OCI-LY7 (cell line): ENCODE measurements around the gene ZRSR2. TPM values are rescaled to one million over a fixed set of nuclear protein-coding genes. Genes with fewer than 3 reads are reported as not detected.
"Not testable (repeated sequence)": the region's sequence is repeated elsewhere in the genome, so short reads cannot be mapped to it uniquely, and the experiment has no call there.

ENCODE experiments used
- BruUV-seq: library from RNA; stranded (reverse); fragments of 400-500 nt; replicated peaks from 2 replicates; lab custom pipeline; 2021; lab: Mats Ljungman, UMichigan
- CTCF ChIA-PET: fragments of 300-600 bp; sonication (Branson Sonifier 250); formaldehyde crosslinking; loops from one replicate; lab custom pipeline; 2022; ENCODE audit warnings: antibody characterized with exemption; ENCODE audit not compliant: unreplicated experiment; lab: Charles Lee
- POLR2A ChIA-PET: fragments of 300-600 bp; sonication (Branson Sonifier 250); formaldehyde crosslinking; loops from one replicate; lab custom pipeline; 2022; ENCODE audit warnings: antibody characterized with exemption; lab: Charles Lee
- DNase-seq: peaks from one replicate; pipeline ENCODE4 v3.0.0-alpha.2; 2015; ENCODE audit warnings: low spot score
- H2AFZ ChIP-seq: fragments of 200-600 bp; sonication (generic), shearing (Covaris generic); 2 replicates; pipeline ENCODE4 v1.6.1; 2014; ENCODE audit warnings: mild to moderate bottlenecking, antibody characterized with exemption, low read length, moderate library complexity
- H3K27ac ChIP-seq: fragments of 200-600 bp; sonication (generic); 2 replicates; pipeline ENCODE4 v1.5.1; 2014; ENCODE audit warnings: mixed run types, low read depth, mild to moderate bottlenecking, moderate library complexity, low read length, inconsistent platforms; ENCODE audit not compliant: poor library complexity, severe bottlenecking
- H3K36me3 ChIP-seq: fragments of 200-600 bp; sonication (generic); 2 replicates; pipeline ENCODE4 v1.6.1; 2014; ENCODE audit warnings: mild to moderate bottlenecking, antibody characterized with exemption, low read length, moderate library complexity, mixed read lengths; ENCODE audit not compliant: insufficient read depth
- H3K4me1 ChIP-seq: fragments of 200-600 bp; sonication (generic); 2 replicates; pipeline ENCODE4 v1.5.1; 2014; ENCODE audit warnings: mild to moderate bottlenecking, low read length; ENCODE audit not compliant: insufficient read depth, poor library complexity, severe bottlenecking
- H3K4me2 ChIP-seq: fragments of 200-600 bp; sonication (generic); 2 replicates; pipeline ENCODE4 v1.6.1; 2014; ENCODE audit warnings: mild to moderate bottlenecking, low read length
- H3K4me3 ChIP-seq: fragments of 200-600 bp; sonication (generic); 2 replicates; pipeline ENCODE4 v1.5.1; 2014; ENCODE audit warnings: mild to moderate bottlenecking, low read depth, low read length; ENCODE audit not compliant: poor library complexity, severe bottlenecking
- H3K79me2 ChIP-seq: fragments of 200-600 bp; sonication (generic); 2 replicates; pipeline ENCODE4 v1.6.1; 2016; ENCODE audit warnings: low read depth, mild to moderate bottlenecking, low read length, moderate library complexity, mixed read lengths; ENCODE audit not compliant: insufficient read depth
- H3K9me2 ChIP-seq: fragments of 200-600 bp; sonication (generic); 2 replicates; pipeline ENCODE4 v1.6.1; 2016; ENCODE audit warnings: mild to moderate bottlenecking, low read length, mixed read lengths; ENCODE audit not compliant: insufficient read depth
- H3K9me3 ChIP-seq: fragments of 200-600 bp; sonication (generic); 2 replicates; pipeline ENCODE4 v1.6.1; 2014; ENCODE audit warnings: mild to moderate bottlenecking, mixed run types, low read length, mixed read lengths
- H4K20me1 ChIP-seq: fragments of 200-600 bp; sonication (generic); 2 replicates; pipeline ENCODE4 v1.6.1; 2014; ENCODE audit warnings: mild to moderate bottlenecking, antibody characterized with exemption, low read length, moderate library complexity, mixed read lengths; ENCODE audit not compliant: insufficient read depth
- CTCF ChIP-seq: fragments of 200-600 bp; sonication (generic); conservative IDR thresholded peaks from 2 replicates; pipeline ENCODE4 v1.5.1; 2014; ENCODE audit warnings: mild to moderate bottlenecking, antibody characterized with exemption, low read length, moderate library complexity, mixed read lengths
- EZH2phosphoT487 ChIP-seq: fragments of 200-600 bp; sonication (generic); IDR thresholded peaks from 2 replicates; pipeline ENCODE4 v1.6.1; 2018; ENCODE audit warnings: low read depth, borderline replicate concordance, mild to moderate bottlenecking, mixed run types, antibody characterized with exemption, low read length, moderate library complexity, mixed read lengths
- intact Hi-C: fragments of 100-400 bp; cut with micrococcal nuclease; formaldehyde crosslinking; loops from one replicate; pipeline ENCODE4 v1.10.0; 2022; ENCODE audit not compliant: unreplicated experiment
- total RNA-seq, 2 experiments: library from RNA; depleted of rRNA in 1 of 2; stranded (reverse); fragments of >200 nt in 1 of 2; shearing (Covaris generic) in 1 of 2; gene quantifications; 2 replicates each; pipeline ENCODE4 v1.2.3, GENCODE V29; 2014 to 2022

The ZRSR2 gene
- total RNA-seq, 2 experiments from 2014 or later: 6.2 to 14.0 TPM

DNA sequence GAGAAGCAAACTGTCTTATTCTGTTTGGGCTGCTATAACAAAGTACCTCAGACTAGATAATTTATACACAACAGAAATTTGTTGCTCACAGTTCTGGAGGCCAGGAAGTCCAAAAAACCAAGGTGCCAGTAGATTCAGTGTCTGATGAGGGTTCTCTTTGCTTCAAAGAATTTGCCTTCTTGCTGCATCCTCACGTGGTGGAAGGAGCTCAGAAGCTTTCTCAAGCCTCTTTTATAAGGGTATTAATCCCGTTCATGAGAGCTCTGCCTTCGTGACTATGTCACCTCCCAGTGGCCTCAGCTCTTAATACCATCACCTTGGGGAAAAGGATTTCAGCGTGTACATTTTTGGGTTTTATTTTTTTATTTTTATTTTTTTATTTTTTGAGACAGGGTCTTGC is 32.1 kb upstream of the ZRSR2 start:
- CTCF ChIA-PET: no interaction called here
- Histone ChIP-seq H3K9me3 (no peaks in the 10 kb centered on the region), H3K9me2 (no peaks in the 10 kb centered on the region), H3K27ac (no peak overlapping the region), H3K4me3 (no peak overlapping the region), H3K79me2 (no peaks in the 10 kb centered on the region), H3K4me2 (no peak overlapping the region), H3K36me3 (no peaks in the 10 kb centered on the region), H2AFZ (no peak overlapping the region), H3K4me1 (no peaks in the 10 kb centered on the region), H4K20me1 (no peaks in the 10 kb centered on the region)
- POLR2A ChIA-PET: interaction anchor here (1.1 to 1.2 kb wide), 2 partner anchors 33 to 219 kb away, joined by 3 read pairs; partner anchors contain the start of gene ZRSR2
- intact Hi-C loops: no loop called here
- BruUV-seq: no TSS peak
- TF ChIP-seq CTCF: no peak
- TF ChIP-seq EZH2phosphoT487: no peak
- no peak for DNase-seq

GRCh38 chrX:15759886-15760285 is 30.4 kb upstream of the ZRSR2 start:
- CTCF ChIA-PET, BruUV-seq, H3K36me3 ChIP-seq, H3K79me2 ChIP-seq, DNase-seq, H3K9me2 ChIP-seq, H3K9me3 ChIP-seq, H3K4me1 ChIP-seq, H3K4me3 ChIP-seq, H3K4me2 ChIP-seq, H2AFZ ChIP-seq, H4K20me1 ChIP-seq, H3K27ac ChIP-seq: not testable (repeated sequence)
- intact Hi-C loops: loop anchor here (2.0 to 10.0 kb wide), 3 partner anchors 171 to 685 kb away; no protein-coding TSS in a partner anchor
- POLR2A ChIA-PET: interaction anchor here (0.5 to 0.6 kb wide), 2 partner anchors 10 to 13 kb away, joined by 3 to 6 read pairs; no protein-coding TSS in a partner anchor

- Histone ChIP-seq H3K36me3 (no peaks in the 10 kb centered on the region), H3K79me2 (no peaks in the 10 kb centered on the region), H3K4me2 (no peak overlapping the region), H2AFZ (no peak overlapping the region), H3K9me2 (no peaks in the 10 kb centered on the region), H4K20me1 (no peaks in the 10 kb centered on the region), H3K4me3 (no peak overlapping the region), H3K27ac (no peak overlapping the region), H3K4me1 (no peaks in the 10 kb centered on the region), H3K9me3 (no peaks in the 10 kb centered on the region)
- peak; percentile 43 for DNase-seq
- intact Hi-C loops: loop anchor here (2.0 to 10.0 kb wide), 3 partner anchors 169 to 683 kb away; no protein-coding TSS in a partner anchor
- ChIA-PET POLR2A (no interaction called here), CTCF (no interaction called here)
- no TSS peak for BruUV-seq
- TF ChIP-seq EZH2phosphoT487: no peak
- peak; percentile 80 for TF ChIP-seq CTCF
Observed at GRCh38 chrX:15761564-15762191, 28.6 kb upstream of the ZRSR2 start.
